ENCODE results near the gene ITSN1.

Gene ITSN1

DNA sequence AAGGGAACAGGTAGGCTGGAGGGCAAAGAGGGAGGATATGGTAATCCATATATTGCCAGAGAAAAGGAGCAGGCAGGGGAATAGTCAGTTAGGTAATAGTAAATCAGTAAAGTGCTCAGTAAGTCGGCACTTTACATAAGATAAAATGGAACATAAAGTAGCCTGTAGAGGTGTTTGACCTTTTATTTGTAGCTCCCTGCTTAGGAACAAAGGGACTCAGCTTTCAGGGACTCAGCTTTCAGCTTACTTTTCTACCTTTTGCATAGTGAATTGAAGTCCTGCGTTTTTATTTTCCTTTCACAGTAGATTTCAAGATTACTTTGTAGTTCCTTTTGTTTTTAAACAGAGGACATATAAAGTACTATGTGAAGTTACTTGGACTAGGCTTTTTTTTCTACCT, 87.3 kb downstream of the ITSN1 start:
- DNase-seq (ENCODE audit: low read depth), result no peak
- H3K4me3 ChIP-seq (ENCODE audit: low read length), result no peak overlapping the region
- TF ChIP-seq CTCF (conservative IDR thresholded peaks at IDR 0.05; ENCODE audit: low read depth, low read length), result no peak

GRCh38 chr21:33731447-33731846, 89.1 kb downstream of the ITSN1 start:
- DNase-seq (ENCODE audit: low read depth), result no peak
- H3K4me3 ChIP-seq (ENCODE audit: low read length), result no peak overlapping the region
- TF ChIP-seq CTCF (conservative IDR thresholded peaks at IDR 0.05; ENCODE audit: low read depth, low read length), result no peak

GRCh38 chr21:33732038-33732437, 89.7 kb downstream of the ITSN1 start:
- DNase-seq (ENCODE audit: low read depth), result no peak
- no peak overlapping the region for H3K4me3 ChIP-seq (ENCODE audit: low read length)
- TF ChIP-seq CTCF (conservative IDR thresholded peaks at IDR 0.05; ENCODE audit: low read depth, low read length), result no peak

DNA sequence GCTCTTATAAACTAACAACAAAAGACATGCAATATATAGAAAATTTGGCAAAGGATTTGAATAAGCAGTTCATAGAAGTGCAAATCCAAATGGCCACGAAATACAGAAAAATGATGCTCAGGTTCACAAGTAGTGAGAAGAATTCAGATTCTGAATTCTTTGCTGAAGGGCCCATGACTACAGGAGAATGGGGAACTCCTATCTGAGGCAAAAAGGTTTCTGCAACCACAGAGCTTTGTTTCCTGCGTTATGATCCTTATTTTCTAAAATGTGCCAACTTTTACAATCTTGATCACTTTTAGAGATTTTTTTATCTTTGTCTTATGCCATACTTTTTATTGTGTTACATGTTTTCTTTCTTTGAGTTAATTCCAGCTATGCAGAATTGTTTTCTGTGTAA, 91.3 kb downstream of the ITSN1 start:
- H3K4me3 ChIP-seq (ENCODE audit: low read length), result no peak overlapping the region
- no peak for DNase-seq (ENCODE audit: low read depth)
- TF ChIP-seq CTCF (conservative IDR thresholded peaks at IDR 0.05; ENCODE audit: low read depth, low read length), result no peak

GRCh38 chr21:33734291-33734690, 92.0 kb downstream of the ITSN1 start:
- no peak for DNase-seq (ENCODE audit: low read depth)
- TF ChIP-seq CTCF (conservative IDR thresholded peaks at IDR 0.05; ENCODE audit: low read depth, low read length), result no peak
- no peak overlapping the region for H3K4me3 ChIP-seq (ENCODE audit: low read length)

DNA sequence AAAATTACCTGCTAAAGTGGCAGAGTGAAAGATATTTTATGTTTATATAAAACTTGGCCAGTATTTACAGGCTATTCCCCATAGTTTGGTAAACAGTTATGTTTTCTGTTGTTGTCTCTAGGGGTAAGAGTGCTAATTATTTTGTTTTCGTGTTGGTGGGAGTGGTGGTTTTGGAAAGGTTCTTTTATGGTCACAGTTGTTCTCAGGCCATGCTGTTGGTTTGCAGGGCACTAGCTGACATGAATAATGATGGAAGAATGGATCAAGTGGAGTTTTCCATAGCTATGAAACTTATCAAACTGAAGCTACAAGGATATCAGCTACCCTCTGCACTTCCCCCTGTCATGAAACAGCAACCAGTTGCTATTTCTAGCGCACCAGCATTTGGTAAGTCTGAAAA, 92.5 kb downstream of the ITSN1 start:
- no peak for TF ChIP-seq CTCF (conservative IDR thresholded peaks at IDR 0.05; ENCODE audit: low read depth, low read length)
- no peak overlapping the region for H3K4me3 ChIP-seq (ENCODE audit: low read length)
- DNase-seq (ENCODE audit: low read depth), result no peak

- no peak for DNase-seq (ENCODE audit: low read depth)
- no peak for TF ChIP-seq CTCF (conservative IDR thresholded peaks at IDR 0.05; ENCODE audit: low read depth, low read length)
- no peak overlapping the region for H3K4me3 ChIP-seq (ENCODE audit: low read length)
These were observed 94.3 kb downstream of the ITSN1 start for GRCh38 chr21:33736569-33736968.

All from retinal pigment epithelial cell (primary cell).